Lung (tissue), 12 donors: ENCODE data around the gene IFI27L2. TPM values are rescaled to one million over a fixed set of nuclear protein-coding genes. Genes with fewer than 3 reads are reported as not detected.

Source experiments
- ATAC-seq: fragments of 200-7000 bp; cut with Tn5 transposase; one replicate; pipeline ENCODE4 v1.9.1; 2020; ENCODE audit warnings: moderate number of reproducible peaks; ENCODE audit not compliant: insufficient read depth, low FRiP score
- DNase-seq, 3 donors: peaks; one replicate each; pipeline ENCODE4 v3.0.0-alpha.2; 2013 to 2017
- H3K27ac ChIP-seq, 2 donors: one replicate each; pipeline ENCODE4 v1.5.1; 2013; ENCODE audit warnings: mild to moderate bottlenecking in 2 of 2, moderate library complexity in 2 of 2, control low read depth in 1 of 2, inconsistent platforms in 1 of 2, low read depth in 1 of 2, low read length in 1 of 2
- H3K27me3 ChIP-seq, 3 donors: one replicate each; pipeline ENCODE4 v1.5.1; 2013; ENCODE audit warnings: low read length in 2 of 3; ENCODE audit not compliant: control insufficient read depth in 3 of 3, insufficient read depth in 3 of 3
- H3K36me3 ChIP-seq, 4 donors: one replicate each; pipeline ENCODE4 v1.5.1; 2013; ENCODE audit warnings: low read length in 4 of 4, mild to moderate bottlenecking in 1 of 4, moderate library complexity in 1 of 4; ENCODE audit not compliant: control insufficient read depth in 4 of 4, insufficient read depth in 4 of 4
- H3K4me1 ChIP-seq, 5 donors: one replicate each; pipeline ENCODE4 v1.5.1; 2013; ENCODE audit warnings: low read length in 5 of 5, mild to moderate bottlenecking in 2 of 5, moderate library complexity in 1 of 5; ENCODE audit not compliant: control insufficient read depth in 5 of 5, insufficient read depth in 5 of 5
- H3K4me3 ChIP-seq: one replicate; pipeline ENCODE4 v1.5.1; 2013; ENCODE audit warnings: mild to moderate bottlenecking, control low read depth, moderate library complexity
- H3K9ac ChIP-seq, 2 donors: one replicate each; pipeline ENCODE4 v1.5.1; 2013; ENCODE audit warnings: low read length in 2 of 2, control low read depth in 1 of 2; ENCODE audit not compliant: insufficient read depth in 1 of 2
- H3K9me3 ChIP-seq, 4 donors: one replicate each; pipeline ENCODE4 v1.5.1; 2013; ENCODE audit warnings: low read length in 3 of 4, mild to moderate bottlenecking in 1 of 4, moderate library complexity in 1 of 4; ENCODE audit not compliant: control insufficient read depth in 4 of 4, insufficient read depth in 3 of 4
- WGBS, 2 donors: extraction: QIAGEN DNeasy Blood & Tissue Kit; methylation state at CpG; one replicate each; pipeline ENCODE4 v1.1.7; 2013; 5-methylcytosine and 5-hydroxymethylcytosine counted together
- polyA plus RNA-seq, 2 donors: library from polyadenylated mRNA; stranded (reverse); fragments of 200-250 nt; gene quantifications; one replicate each; pipeline ENCODE4 v1.2.1, GENCODE V29; 2013
- total RNA-seq, 2 donors: library from RNA; depleted of rRNA in 1 of 2; stranded (reverse); fragments of >200 nt in 1 of 2; gene quantifications; one replicate each; pipeline ENCODE4 v1.2.1, GENCODE V29; 2014 to 2021
- TF ChIP-seq, protein P1 (sequence below): IDR thresholded peaks from 2 replicates; pipeline ENCODE4 v1.5.1; 2012; ENCODE audit warnings: mild to moderate bottlenecking; ENCODE audit errors: control extremely low read depth, extremely low read depth
- donor health status: control.
- donor health status: control.
- donor health status: Bipolar disorder and iron deficiency.
- donor health status: healthy.
- donor health status: DM: yes; HTN: yes; CAD: no.

Gene IFI27L2
- total and polyA plus RNA-seq, 4 donors = 27.2 to 127 (median 73.4) TPM

DNA sequence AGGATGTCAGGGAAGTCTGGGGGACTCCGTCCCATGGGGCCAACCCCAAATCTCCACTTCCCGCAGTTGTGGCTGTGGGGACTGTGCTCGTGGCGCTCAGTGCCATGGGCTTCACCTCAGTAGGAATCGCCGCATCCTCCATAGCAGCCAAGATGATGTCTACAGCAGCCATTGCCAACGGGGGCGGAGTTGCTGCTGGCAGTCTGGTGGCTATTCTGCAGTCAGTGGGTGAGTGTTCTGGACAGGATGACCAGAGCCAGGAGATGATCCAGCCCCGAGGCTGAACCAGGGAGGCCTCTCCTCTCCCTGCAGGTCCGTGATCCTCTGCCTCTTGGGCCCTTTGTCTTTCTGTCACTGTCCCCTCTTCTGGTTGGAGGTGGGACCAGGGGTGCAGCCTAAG, 27.7 kb downstream of the IFI27L2 start:
- TF ChIP-seq, protein P1, sequence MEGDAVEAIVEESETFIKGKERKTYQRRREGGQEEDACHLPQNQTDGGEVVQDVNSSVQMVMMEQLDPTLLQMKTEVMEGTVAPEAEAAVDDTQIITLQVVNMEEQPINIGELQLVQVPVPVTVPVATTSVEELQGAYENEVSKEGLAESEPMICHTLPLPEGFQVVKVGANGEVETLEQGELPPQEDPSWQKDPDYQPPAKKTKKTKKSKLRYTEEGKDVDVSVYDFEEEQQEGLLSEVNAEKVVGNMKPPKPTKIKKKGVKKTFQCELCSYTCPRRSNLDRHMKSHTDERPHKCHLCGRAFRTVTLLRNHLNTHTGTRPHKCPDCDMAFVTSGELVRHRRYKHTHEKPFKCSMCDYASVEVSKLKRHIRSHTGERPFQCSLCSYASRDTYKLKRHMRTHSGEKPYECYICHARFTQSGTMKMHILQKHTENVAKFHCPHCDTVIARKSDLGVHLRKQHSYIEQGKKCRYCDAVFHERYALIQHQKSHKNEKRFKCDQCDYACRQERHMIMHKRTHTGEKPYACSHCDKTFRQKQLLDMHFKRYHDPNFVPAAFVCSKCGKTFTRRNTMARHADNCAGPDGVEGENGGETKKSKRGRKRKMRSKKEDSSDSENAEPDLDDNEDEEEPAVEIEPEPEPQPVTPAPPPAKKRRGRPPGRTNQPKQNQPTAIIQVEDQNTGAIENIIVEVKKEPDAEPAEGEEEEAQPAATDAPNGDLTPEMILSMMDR = no peak
- no peaks in the 10 kb centered on the region for H3K9me3 ChIP-seq
- WGBS, 2 donors = 90 to 93% methylated on average over 10 of the region's 10 CpGs
- ATAC-seq (no peak), DNase-seq (no peak)
- no peak overlapping the region for H3K27ac ChIP-seq
- no peaks in the 10 kb centered on the region for H3K4me1 ChIP-seq
- no peak overlapping the region for H3K4me3 ChIP-seq
- no peaks in the 10 kb centered on the region for H3K27me3 ChIP-seq
- H3K9ac ChIP-seq = no peak overlapping the region
- peaks cover 0 to 3% (median under 1%) of the 10 kb centered on the region in 4 donors for H3K36me3 ChIP-seq

- Histone ChIP-seq H3K9ac (no peak overlapping the region), H3K27ac (no peak overlapping the region), H3K4me1 (no peaks in the 10 kb centered on the region), H3K27me3 (no peaks in the 10 kb centered on the region), H3K9me3 (no peaks in the 10 kb centered on the region), H3K36me3 (peaks cover 0 to 3% (median under 1%) of the 10 kb centered on the region in 4 donors), H3K4me3 (no peak overlapping the region)
- DNase-seq (no peak), ATAC-seq (no peak)
- 89 to 91% methylated on average over 4 of the region's 4 CpGs for WGBS, 2 donors
- TF ChIP-seq, protein P1 = no peak
These were observed 28.6 kb downstream of the IFI27L2 start for GRCh38 chr14:94100847-94101246.

- TF ChIP-seq, protein P1 = no peak
- Histone ChIP-seq H3K9ac (no peak overlapping the region), H3K4me1 (no peaks in the 10 kb centered on the region), H3K4me3 (no peak overlapping the region), H3K27ac (no peak overlapping the region), H3K36me3 (peaks cover 0 to 3% (median under 1%) of the 10 kb centered on the region in 4 donors), H3K27me3 (no peaks in the 10 kb centered on the region), H3K9me3 (no peaks in the 10 kb centered on the region)
- no peak for ATAC-seq
- WGBS, 2 donors = 66 to 97% methylated on average over 6 of the region's 6 CpGs
- no peak for DNase-seq
These were observed 30.4 kb downstream of the IFI27L2 start for GRCh38 chr14:94099006-94099405.

GRCh38 chr14:94098326-94098992, 30.9 kb downstream of the IFI27L2 start:
- Histone ChIP-seq H3K27ac (no peak overlapping the region), H3K9ac (no peak overlapping the region), H3K27me3 (no peaks in the 10 kb centered on the region), H3K4me3 (no peak overlapping the region), H3K9me3 (no peaks in the 10 kb centered on the region), H3K36me3 (peaks cover 0 to 3% (median under 1%) of the 10 kb centered on the region in 4 donors), H3K4me1 (no peaks in the 10 kb centered on the region)
- TF ChIP-seq, protein P1 = no peak
- ATAC-seq (no peak), DNase-seq (no peak)
- WGBS, 2 donors = 63 to 73% methylated on average over 10 of the region's 10 CpGs
